H1 (cell line): ENCODE results near the gene KCNK7. TPM values are rescaled to one million over a fixed set of nuclear protein-coding genes. Genes with fewer than 3 reads are reported as not detected.

Experiments used
- GTF2F1 ChIP-seq: IDR thresholded peaks from 2 replicates; pipeline ENCODE4 v1.6.1; 2012; ENCODE audit warnings: low read depth, low read length, improper control_type of control experiment, borderline replicate concordance
- TBP ChIP-seq: IDR thresholded peaks from 2 replicates; pipeline ENCODE4 v1.6.1; 2011; ENCODE audit warnings: low read depth, low read length, improper control_type of control experiment
- polyA plus RNA-seq, 7 experiments: library from polyadenylated mRNA; depleted of rRNA in 3 of 7; stranded (reverse) in 5 of 7; unstranded in 2 of 7; fragments of >200 nt in 5 of 7; fragments of 200-250 nt in 2 of 7; gene quantifications; 1 replicate in 5 of 7; 2 replicates in 1 of 7; 4 replicates in 1 of 7; pipeline versions ENCODE4 v1.2.1 to v1.2.3, GENCODE V29; 2011 to 2013; ENCODE audit warnings: missing spikeins in 2 of 7, mixed read lengths in 2 of 7
- total RNA-seq: library from RNA; stranded (reverse); fragmentation: NEBNext Ultra II Directional; extraction: Animal tissue kit (Norgen Biotek cat#: 25700); gene quantifications from 2 replicates; pipeline ENCODE4 v1.2.1, GENCODE V29; 2021

The KCNK7 gene
- total and polyA plus RNA-seq, 2 of the 8 experiments (the other 6 are each of a cell fraction or from before 2014, with no cell fraction given) = 0.74 to 1.0 TPM

DNA sequence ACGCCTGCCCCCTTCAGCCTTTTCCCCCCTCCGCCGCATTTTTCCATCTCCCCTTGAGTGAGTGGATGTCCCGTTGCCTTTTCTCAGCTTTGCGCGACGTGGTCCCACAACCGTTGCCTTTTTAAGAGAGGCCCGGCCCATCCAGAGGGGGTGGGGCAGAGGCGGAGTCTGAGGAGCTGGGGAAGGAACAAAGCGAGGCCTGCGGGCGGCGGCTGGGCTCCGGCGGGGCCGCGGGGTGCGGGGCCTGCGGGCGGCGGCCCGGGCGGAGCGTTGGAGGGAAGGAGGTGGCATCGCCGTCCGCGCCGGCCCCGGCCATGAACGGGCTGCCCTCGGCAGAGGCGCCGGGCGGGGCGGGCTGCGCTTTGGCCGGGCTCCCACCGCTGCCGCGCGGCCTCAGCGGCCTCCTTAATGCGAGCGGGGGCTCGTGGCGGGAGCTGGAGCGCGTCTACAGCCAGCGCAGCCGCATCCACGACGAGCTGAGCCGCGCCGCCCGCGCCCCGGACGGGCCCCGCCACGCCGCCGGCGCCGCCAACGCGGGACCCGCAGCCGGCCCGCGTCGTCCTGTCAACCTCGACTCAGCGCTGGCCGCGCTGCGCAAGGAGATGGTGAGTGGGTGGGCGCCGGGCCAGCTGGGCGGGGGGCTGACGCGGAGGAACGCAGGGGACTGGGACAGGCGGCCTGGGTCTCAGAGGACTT, 23.1 kb downstream of the KCNK7 start, which contains the start of gene FAM89B (continued):
- TF ChIP-seq GTF2F1 (no peak), TBP (no peak)
- TF ChIP-seq, all 59 proteins: peak for 6
